Activated T-helper 17 cell treated with anti-CD3 and anti-CD28 coated beads, Interleukin-2, amount 50 U/mL, for 72 hours (primary cell): ENCODE measurements around the gene TRAPPC2L. TPM values are rescaled to one million over a fixed set of nuclear protein-coding genes. Genes with fewer than 3 reads are reported as not detected.

Source experiments
- ATAC-seq: fragments of 150-1000 bp; cut with Tn5 transposase; replicated peaks from 2 replicates; pipeline ENCODE4 v1.10.0; 2021; ENCODE audit warnings: mild to moderate bottlenecking, moderate library complexity
- H3K27ac Mint-ChIP-seq: one replicate; pipeline ENCODE4 v1.8.0; 2022; ENCODE audit warnings: mixed read lengths
- H3K27me3 Mint-ChIP-seq: one replicate; pipeline ENCODE4 v1.8.0; 2022; ENCODE audit warnings: mixed read lengths
- H3K36me3 Mint-ChIP-seq: one replicate; pipeline ENCODE4 v1.8.0; 2022; ENCODE audit warnings: low read depth, mild to moderate bottlenecking, mixed read lengths
- H3K4me1 Mint-ChIP-seq: one replicate; pipeline ENCODE4 v1.8.0; 2022; ENCODE audit warnings: mixed read lengths
- H3K4me3 Mint-ChIP-seq: one replicate; pipeline ENCODE4 v1.8.0; 2022; ENCODE audit warnings: mild to moderate bottlenecking, mixed read lengths
- H3K9me3 Mint-ChIP-seq: one replicate; pipeline ENCODE4 v1.8.0; 2022; ENCODE audit warnings: mixed read lengths
- total RNA-seq, 2 donors: library from RNA; stranded (reverse); gene quantifications; one replicate each; pipeline ENCODE4 v1.2.3, GENCODE V29; 2022

TRAPPC2L gene
- total RNA-seq, 2 donors from 2014 or later = 51.1 to 73.9 TPM

- H3K36me3 Mint-ChIP-seq = peaks cover 26% of the 10 kb centered on the region
- peak overlapping the region; percentile 61 for H3K4me3 Mint-ChIP-seq
- H3K27me3 Mint-ChIP-seq = no peaks in the 10 kb centered on the region
- peak overlapping the region; percentile 78 for H3K27ac Mint-ChIP-seq
- peaks cover 14% of the 10 kb centered on the region for H3K4me1 Mint-ChIP-seq
- no peaks in the 10 kb centered on the region for H3K9me3 Mint-ChIP-seq
- no peak for ATAC-seq
Measured at GRCh38 chr16:88855176-88855575, 1.8 kb upstream of the TRAPPC2L start.

GRCh38 chr16:88855736-88856121 lies 1.2 kb upstream of the TRAPPC2L start:
- Mint-ChIP-seq H3K4me3 (peak overlapping the region; percentile 61), H3K27ac (no peak overlapping the region)

GRCh38 chr16:88856122-88856827 lies 652 bp upstream of the TRAPPC2L start:
- peak overlapping the region; percentile 95 for H3K4me3 Mint-ChIP-seq
- ATAC-seq = peak; percentile 57
- H3K27ac Mint-ChIP-seq = no peak overlapping the region
- no peaks in the 10 kb centered on the region for H3K27me3 Mint-ChIP-seq
- H3K9me3 Mint-ChIP-seq = no peaks in the 10 kb centered on the region
- H3K4me1 Mint-ChIP-seq = peaks cover 14% of the 10 kb centered on the region
- peaks cover 35% of the 10 kb centered on the region for H3K36me3 Mint-ChIP-seq

More at GRCh38 chr16:88855736-88856121, 1.2 kb upstream of the TRAPPC2L start:
- no peaks in the 10 kb centered on the region for H3K27me3 Mint-ChIP-seq
- no peaks in the 10 kb centered on the region for H3K9me3 Mint-ChIP-seq
- H3K36me3 Mint-ChIP-seq = peaks cover 30% of the 10 kb centered on the region
- no peak for ATAC-seq
- peaks cover 14% of the 10 kb centered on the region for H3K4me1 Mint-ChIP-seq

- peak overlapping the region; percentile 95 for H3K4me3 Mint-ChIP-seq
- ATAC-seq = peak; percentile 59
- peaks cover 14% of the 10 kb centered on the region for H3K4me1 Mint-ChIP-seq
- peak overlapping the region; percentile 96 for H3K27ac Mint-ChIP-seq
- peaks cover 35% of the 10 kb centered on the region for H3K36me3 Mint-ChIP-seq
- H3K27me3 Mint-ChIP-seq = no peaks in the 10 kb centered on the region
- no peaks in the 10 kb centered on the region for H3K9me3 Mint-ChIP-seq
Measured at GRCh38 chr16:88857728-88858339, 907 bp downstream of the TRAPPC2L start.

GRCh38 chr16:88859381-88860091 lies 2.6 kb downstream of the TRAPPC2L start:
- Mint-ChIP-seq H3K4me3 (no peak overlapping the region), H3K4me1 (peaks cover 14% of the 10 kb centered on the region), H3K27me3 (no peaks in the 10 kb centered on the region), H3K36me3 (peaks cover 35% of the 10 kb centered on the region), H3K9me3 (no peaks in the 10 kb centered on the region), H3K27ac (no peak overlapping the region)
- no peak for ATAC-seq

- Mint-ChIP-seq H3K4me1 (peaks cover 5% of the 10 kb centered on the region), H3K27me3 (no peaks in the 10 kb centered on the region), H3K4me3 (no peak overlapping the region), H3K27ac (no peak overlapping the region), H3K36me3 (peaks cover 35% of the 10 kb centered on the region), H3K9me3 (no peaks in the 10 kb centered on the region)
- no peak for ATAC-seq
Measured at GRCh38 chr16:88861359-88861758, 4.4 kb downstream of the TRAPPC2L start.

GRCh38 chr16:88862968-88863367 lies 6.0 kb downstream of the TRAPPC2L start:
- H3K9me3 Mint-ChIP-seq = no peaks in the 10 kb centered on the region
- no peak overlapping the region for H3K27ac Mint-ChIP-seq

GRCh38 chr16:88863426-88863825 lies 6.5 kb downstream of the TRAPPC2L start:
- Mint-ChIP-seq H3K4me3 (no peak overlapping the region), H3K27me3 (no peaks in the 10 kb centered on the region), H3K36me3 (peaks cover 24% of the 10 kb centered on the region), H3K4me1 (no peaks in the 10 kb centered on the region), H3K27ac (no peak overlapping the region), H3K9me3 (no peaks in the 10 kb centered on the region)
- ATAC-seq = no peak

More at GRCh38 chr16:88862968-88863367, 6.0 kb downstream of the TRAPPC2L start:
- no peak overlapping the region for H3K4me3 Mint-ChIP-seq
- no peaks in the 10 kb centered on the region for H3K27me3 Mint-ChIP-seq
- peaks cover 29% of the 10 kb centered on the region for H3K36me3 Mint-ChIP-seq
- ATAC-seq = no peak
- peaks cover 1% of the 10 kb centered on the region for H3K4me1 Mint-ChIP-seq

GRCh38 chr16:88864099-88864498 lies 7.2 kb downstream of the TRAPPC2L start:
- H3K9me3 Mint-ChIP-seq = no peaks in the 10 kb centered on the region
- no peak overlapping the region for H3K4me3 Mint-ChIP-seq
- H3K27me3 Mint-ChIP-seq = no peaks in the 10 kb centered on the region
- ATAC-seq = no peak
- H3K36me3 Mint-ChIP-seq = peaks cover 19% of the 10 kb centered on the region
- no peaks in the 10 kb centered on the region for H3K4me1 Mint-ChIP-seq
- no peak overlapping the region for H3K27ac Mint-ChIP-seq

GRCh38 chr16:88864521-88864920 lies 7.6 kb downstream of the TRAPPC2L start:
- Mint-ChIP-seq H3K9me3 (no peaks in the 10 kb centered on the region), H3K36me3 (peaks cover 15% of the 10 kb centered on the region), H3K4me3 (no peak overlapping the region), H3K4me1 (no peaks in the 10 kb centered on the region), H3K27me3 (no peaks in the 10 kb centered on the region), H3K27ac (no peak overlapping the region)
- no peak for ATAC-seq

GRCh38 chr16:88865310-88865709 lies 8.4 kb downstream of the TRAPPC2L start:
- H3K27ac Mint-ChIP-seq = no peak overlapping the region
- H3K9me3 Mint-ChIP-seq = no peaks in the 10 kb centered on the region
- H3K4me3 Mint-ChIP-seq = no peak overlapping the region
- H3K36me3 Mint-ChIP-seq = peaks cover 9% of the 10 kb centered on the region
- no peak for ATAC-seq
- no peaks in the 10 kb centered on the region for H3K27me3 Mint-ChIP-seq
- H3K4me1 Mint-ChIP-seq = no peaks in the 10 kb centered on the region

GRCh38 chr16:88865742-88866141 lies 8.8 kb downstream of the TRAPPC2L start:
- H3K27me3 Mint-ChIP-seq = peaks cover 3% of the 10 kb centered on the region
- ATAC-seq = no peak
- no peaks in the 10 kb centered on the region for H3K4me1 Mint-ChIP-seq
- H3K9me3 Mint-ChIP-seq = no peaks in the 10 kb centered on the region
- H3K36me3 Mint-ChIP-seq = peaks cover 6% of the 10 kb centered on the region
- no peak overlapping the region for H3K27ac Mint-ChIP-seq
- no peak overlapping the region for H3K4me3 Mint-ChIP-seq

- no peak for ATAC-seq
- peaks cover 8% of the 10 kb centered on the region for H3K27me3 Mint-ChIP-seq
- H3K4me1 Mint-ChIP-seq = no peaks in the 10 kb centered on the region
Measured at GRCh38 chr16:88866151-88866920, 9.4 kb downstream of the TRAPPC2L start, which contains the start of gene PABPN1L. Gene PABPN1L (minus strand): TSS chr16:88866660. CDS start chr16:88866606, 54 bp downstream.

GRCh38 chr16:88867581-88868246 lies 10.8 kb downstream of the TRAPPC2L start:
- H3K9me3 Mint-ChIP-seq = no peaks in the 10 kb centered on the region
- H3K36me3 Mint-ChIP-seq = no peaks in the 10 kb centered on the region
- no peaks in the 10 kb centered on the region for H3K4me1 Mint-ChIP-seq

More at GRCh38 chr16:88866151-88866920, 9.4 kb downstream of the TRAPPC2L start, which contains the start of gene PABPN1L:
- H3K9me3 Mint-ChIP-seq = no peaks in the 10 kb centered on the region
- no peak within 1 kb of the TSS for H3K4me3 Mint-ChIP-seq
- H3K36me3 Mint-ChIP-seq = no peaks in the 10 kb centered on the region
- no peak within 1 kb of the TSS for H3K27ac Mint-ChIP-seq

More at GRCh38 chr16:88867581-88868246, 10.8 kb downstream of the TRAPPC2L start:
- no peak overlapping the region for H3K4me3 Mint-ChIP-seq
- H3K27ac Mint-ChIP-seq = no peak overlapping the region
- peaks cover 9% of the 10 kb centered on the region for H3K27me3 Mint-ChIP-seq
- ATAC-seq = no peak
